ENCODE results near the gene PEX13. TPM values are rescaled to one million over a fixed set of nuclear protein-coding genes. Genes with fewer than 3 reads are reported as not detected.
A peak's percentile ranks its signal among the peaks of the same experiment; 100 is the strongest.

PEX13 gene
- total and polyA plus RNA-seq, 2 donors (not counting 3 experiments of a cell fraction or from before 2014, with no cell fraction given) = 18.0 to 21.0 TPM

DNA sequence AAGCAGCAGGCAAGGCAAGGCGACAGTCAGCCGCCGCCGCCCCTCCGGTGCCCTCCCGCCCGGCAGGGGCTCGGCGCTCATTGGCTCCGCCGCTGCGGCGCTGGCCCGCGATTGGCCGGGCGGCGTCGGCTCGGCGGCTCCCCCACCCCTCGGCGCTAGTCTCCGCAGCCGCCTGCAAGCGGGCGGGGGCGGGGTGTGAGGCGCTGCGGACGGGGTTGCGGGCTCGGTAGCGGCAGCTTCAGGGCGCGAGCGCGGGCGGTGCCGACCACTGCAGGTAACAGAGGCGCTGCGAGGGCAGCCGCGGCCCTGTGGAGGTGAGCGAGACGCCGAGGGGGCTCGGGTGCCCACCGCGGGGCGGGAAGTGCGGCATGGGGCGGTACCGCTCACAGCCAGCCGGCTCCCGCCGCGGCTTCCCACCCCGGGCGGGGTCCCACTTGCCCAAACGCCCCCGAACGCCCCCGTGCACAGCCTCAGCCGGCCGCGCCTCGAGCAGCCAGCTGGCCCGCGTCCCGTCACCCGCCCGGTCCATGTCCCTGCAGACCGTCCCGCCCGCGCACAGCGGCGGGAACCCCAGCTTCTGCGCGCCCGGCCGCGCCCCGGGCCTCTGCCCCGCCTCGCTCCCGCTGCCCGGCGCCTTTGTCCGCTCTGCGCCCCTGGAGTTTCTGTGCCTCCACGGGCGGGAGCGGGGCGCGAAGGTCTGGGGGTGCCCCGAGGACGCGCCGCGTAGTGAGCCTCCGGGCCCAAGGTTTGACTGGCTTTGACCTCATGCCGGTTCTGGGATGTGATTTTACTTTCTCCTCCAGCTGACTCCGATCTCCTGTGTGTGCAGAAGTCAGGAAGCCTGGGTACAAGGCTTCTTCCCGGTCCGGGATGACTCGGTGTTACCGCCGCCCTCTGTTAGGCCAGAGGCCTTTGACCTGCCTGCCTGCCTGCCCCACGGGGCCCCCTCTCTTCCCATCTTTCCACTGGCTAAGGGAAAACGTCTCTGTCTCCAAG lies 48.5 kb downstream of the PEX13 start, which contains the start of gene SANBR:
Gene SANBR, plus strand, starts transcription at position 158 of the 996 bp plus-strand sequence. CDS start 4,480 bp downstream, outside the sequence.
- TF ChIP-seq FOS (IDR thresholded peaks at IDR 0.05; ENCODE audit: borderline replicate concordance, insufficient read depth, low read length) (peak; percentile 41), POLR2A (IDR thresholded peaks at IDR 0.05; ENCODE audit: low read depth, low read length) (peak; percentile 68), MYC (IDR thresholded peaks at IDR 0.05; ENCODE audit: low read depth, low read length) (no peak), JUN (IDR thresholded peaks at IDR 0.05; ENCODE audit: borderline replicate concordance, insufficient read depth, insufficient read length, low read depth) (no peak), POLR2AphosphoS5 (IDR thresholded peaks at IDR 0.05; ENCODE audit: insufficient read depth, low read depth, low read length) (peak; percentile 75)
- dilution Hi-C loops (cut with MboI; ENCODE audit: extremely low pct_ligation_motif_present, low sequenced_read_pairs) = no loop called here
- Histone ChIP-seq H3K9me1 (replicated peaks; ENCODE audit: control insufficient read depth, extremely low read depth, insufficient read depth, low read length) (no peaks in the 10 kb centered on the region), H3K4me1 (ENCODE audit: control insufficient read depth, extremely low read depth, insufficient read depth, low read length) (peaks cover 9% of the 10 kb centered on the region), H3K9me3 (replicated peaks; ENCODE audit: control insufficient read depth, insufficient read depth, low read length) (no peaks in the 10 kb centered on the region), H3K27ac (ENCODE audit: insufficient read depth, low read depth, low read length) (peak within 1 kb of the TSS; percentile 55), H2AFZ (ENCODE audit: low read depth, low read length) (peak within 1 kb of the TSS; percentile 98), H3K4me3 (replicated peaks in 1 of 3; ENCODE audit: insufficient read depth in 1 of 3, low read depth in 1 of 3, low read length in 3 of 3) (peak within 1 kb of the TSS; percentile 82 to 99 (median 93)), H4K20me1 (replicated peaks; ENCODE audit: control insufficient read depth, extremely low read depth, insufficient read depth, low read length) (no peaks in the 10 kb centered on the region), H3K27me3 (ENCODE audit: control insufficient read depth in 2 of 2, insufficient read depth in 2 of 2, low read length in 2 of 2) (no peaks in the 10 kb centered on the region), H3K36me3 (ENCODE audit: control insufficient read depth in 2 of 2, extremely low read depth in 1 of 2, insufficient read depth in 2 of 2, low read length in 2 of 2) (peaks cover 0 to 3% of the 10 kb centered on the region in 2 experiments), H3K9ac (replicated peaks; ENCODE audit: extremely low read depth, insufficient read depth, low read length) (peak within 1 kb of the TSS; percentile 86), H3K4me2 (ENCODE audit: insufficient read depth, low read length) (peak within 1 kb of the TSS; percentile 97), H3K79me2 (ENCODE audit: control insufficient read depth, insufficient read depth, low read length) (peaks cover 22% of the 10 kb centered on the region)
- DNase-seq (ENCODE audit: low read depth, low spot score) = peak; percentile 87
- intact Hi-C loops (cut with micrococcal nuclease) = loop anchor here (1.0 to 10.0 kb wide), 6 partner anchors 48 to 699 kb away; partner anchors contain the start of genes PUS10 and REL
- ChIA-PET CTCF (interaction anchor here (1.0 to 2.2 kb wide), 2 partner anchors 11 to 12 kb away, joined by 4 to 6 read pairs; no protein-coding TSS in a partner anchor), POLR2A (no interaction called here)
- TSS peak; percentile 16 for BruUV-seq (replicated peaks)
- peak; percentile 87 for FAIRE-seq

GRCh38 chr2:61074100-61074499 lies 56.6 kb downstream of the PEX13 start:
- H3K4me2 ChIP-seq (ENCODE audit: insufficient read depth, low read length) = no peak overlapping the region
- no peak for FAIRE-seq
- no peak for TF ChIP-seq MAX (IDR thresholded peaks at IDR 0.05; ENCODE audit: insufficient read depth, insufficient read length)
- no peak for TF ChIP-seq CTCF (IDR thresholded peaks at IDR 0.05; ENCODE audit: extremely low read depth in 1 of 2, insufficient read depth in 1 of 2, low read depth in 1 of 2, low read length in 2 of 2)
- TF ChIP-seq FOS (IDR thresholded peaks at IDR 0.05; ENCODE audit: borderline replicate concordance, insufficient read depth, low read length) = no peak
- TF ChIP-seq POLR2AphosphoS5 (IDR thresholded peaks at IDR 0.05; ENCODE audit: insufficient read depth, low read depth, low read length) = no peak
- TF ChIP-seq POLR2A (IDR thresholded peaks at IDR 0.05; ENCODE audit: low read depth, low read length) = no peak
- TF ChIP-seq EZH2 (IDR thresholded peaks at IDR 0.05; ENCODE audit: borderline replicate concordance, low read depth, low read length, severe bottlenecking) = no peak
- no peaks in the 10 kb centered on the region for H3K4me1 ChIP-seq (ENCODE audit: control insufficient read depth, extremely low read depth, insufficient read depth, low read length)
- no peak for DNase-seq (ENCODE audit: low read depth, low spot score)
- H3K9me1 ChIP-seq (replicated peaks; ENCODE audit: control insufficient read depth, extremely low read depth, insufficient read depth, low read length) = no peaks in the 10 kb centered on the region
- no TSS peak for BruUV-seq (replicated peaks)
- no peaks in the 10 kb centered on the region for H4K20me1 ChIP-seq (replicated peaks; ENCODE audit: control insufficient read depth, extremely low read depth, insufficient read depth, low read length)
- H3K9ac ChIP-seq (replicated peaks; ENCODE audit: extremely low read depth, insufficient read depth, low read length) = no peak overlapping the region
- no peaks in the 10 kb centered on the region for H3K9me3 ChIP-seq (replicated peaks; ENCODE audit: control insufficient read depth, insufficient read depth, low read length)
- ChIA-PET CTCF (no interaction called here), POLR2A (no interaction called here)
- H3K79me2 ChIP-seq (ENCODE audit: control insufficient read depth, insufficient read depth, low read length) = no peaks in the 10 kb centered on the region
- H3K27ac ChIP-seq (ENCODE audit: insufficient read depth, low read depth, low read length) = no peak overlapping the region
- no peaks in the 10 kb centered on the region for H3K27me3 ChIP-seq (ENCODE audit: control insufficient read depth in 2 of 2, insufficient read depth in 2 of 2, low read length in 2 of 2)
- H2AFZ ChIP-seq (ENCODE audit: low read depth, low read length) = no peak overlapping the region
- peaks cover 2 to 13% of the 10 kb centered on the region in 2 experiments for H3K36me3 ChIP-seq (ENCODE audit: control insufficient read depth in 2 of 2, extremely low read depth in 1 of 2, insufficient read depth in 2 of 2, low read length in 2 of 2)
- intact Hi-C loops (cut with micrococcal nuclease) (no loop called here), dilution Hi-C loops (cut with MboI; ENCODE audit: extremely low pct_ligation_motif_present, low sequenced_read_pairs) (no loop called here)
- no peak overlapping the region for H3K4me3 ChIP-seq (replicated peaks in 1 of 3; ENCODE audit: insufficient read depth in 1 of 3, low read depth in 1 of 3, low read length in 3 of 3)
